Heart left ventricle (tissue), 13 donors: Measurements from ENCODE around the gene CNTN5.

ENCODE experiments used
- POLR2A ChIP-seq, 2 donors: fragments of 450-650 bp; IDR thresholded peaks; one replicate each; pipeline ENCODE4 v1.6.1; 2017; ENCODE audit warnings: antibody characterized with exemption in 2 of 2, mild to moderate bottlenecking in 2 of 2, moderate library complexity in 2 of 2
- TF ChIP-seq, protein P1 (sequence below), 12 donors: fragments of 200-600 bp; sonication (generic) in 4 of 12; IDR thresholded peaks; one replicate each; pipeline versions ENCODE4 v1.5.0 to v1.8.0; 2018 to 2022; ENCODE audit warnings: antibody characterized with exemption in 12 of 12, mild to moderate bottlenecking in 5 of 12
- donor health status: ischemic (EF 13 %, LVEDD 7.1; RV severe dilation, severe dysfunction).
- donor health status: DM: no; HTN: yes; CAD: no.
- donor health status: DM: no; HTN: no; CAD: no.
- donor health status: ischemic (EF 25% LVEDD 6.9; RV normal size, moderate dysfunction).
- donor health status: ischemic (EF 25% LVEDD 5.7; RV mildly dilated, moderate dysfunction).
- donor health status: ischemic (EF 35%, LVEDD 5.7; RV mildly dilated, moderate dysfunction).
- donor health status: nonischemic (EF 11% LVEDD 7.7; RV severe dilation, severe dysfunction).
- donor health status: DM: yes; HTN: yes; CAD: no.
- donor health status: PGD.
- donor health status: ischemic (EF 29% LVEDD 5.4; RV normal size, mild dysfunction).
- donor health status: nonischemic (EF 23%, LVEDD 6.1; RV moderate dilation, normal function).

DNA sequence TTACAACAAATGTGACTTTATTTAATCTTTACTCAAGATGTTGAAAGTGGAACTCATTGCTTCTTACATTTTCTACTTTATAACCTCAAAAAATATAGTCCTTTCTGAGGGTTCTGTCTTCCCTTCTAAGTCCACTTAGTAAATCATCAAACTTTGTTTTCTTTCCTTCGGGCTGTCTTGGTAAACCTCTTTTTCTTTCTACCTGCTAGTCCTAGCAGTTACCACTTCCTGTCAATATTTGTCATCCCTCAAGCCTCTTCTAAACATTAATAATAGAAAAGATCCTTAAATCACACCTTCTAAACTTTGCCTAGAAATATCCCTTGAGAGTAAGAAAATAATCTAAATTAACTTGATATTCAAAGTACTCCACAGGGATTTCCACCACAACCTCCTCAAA is 580.4 kb downstream of the CNTN5 start:
- TF ChIP-seq, protein P1, sequence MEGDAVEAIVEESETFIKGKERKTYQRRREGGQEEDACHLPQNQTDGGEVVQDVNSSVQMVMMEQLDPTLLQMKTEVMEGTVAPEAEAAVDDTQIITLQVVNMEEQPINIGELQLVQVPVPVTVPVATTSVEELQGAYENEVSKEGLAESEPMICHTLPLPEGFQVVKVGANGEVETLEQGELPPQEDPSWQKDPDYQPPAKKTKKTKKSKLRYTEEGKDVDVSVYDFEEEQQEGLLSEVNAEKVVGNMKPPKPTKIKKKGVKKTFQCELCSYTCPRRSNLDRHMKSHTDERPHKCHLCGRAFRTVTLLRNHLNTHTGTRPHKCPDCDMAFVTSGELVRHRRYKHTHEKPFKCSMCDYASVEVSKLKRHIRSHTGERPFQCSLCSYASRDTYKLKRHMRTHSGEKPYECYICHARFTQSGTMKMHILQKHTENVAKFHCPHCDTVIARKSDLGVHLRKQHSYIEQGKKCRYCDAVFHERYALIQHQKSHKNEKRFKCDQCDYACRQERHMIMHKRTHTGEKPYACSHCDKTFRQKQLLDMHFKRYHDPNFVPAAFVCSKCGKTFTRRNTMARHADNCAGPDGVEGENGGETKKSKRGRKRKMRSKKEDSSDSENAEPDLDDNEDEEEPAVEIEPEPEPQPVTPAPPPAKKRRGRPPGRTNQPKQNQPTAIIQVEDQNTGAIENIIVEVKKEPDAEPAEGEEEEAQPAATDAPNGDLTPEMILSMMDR (IDR thresholded peaks at IDR 0.05) = no peak
- no peak for TF ChIP-seq POLR2A (IDR thresholded peaks at IDR 0.05)
